C4-2B (cell line): ENCODE data around the gene TRAPPC12.

Experiments
- H3K27ac ChIP-seq: fragments of 450-650 bp; 2 replicates; pipeline ENCODE4 v1.5.1; 2017
- ZFX ChIP-seq: fragments of 450-650 bp; IDR thresholded peaks from 2 replicates; pipeline ENCODE4 v1.6.1; 2017
- TF ChIP-seq, protein P1 (sequence below): fragments of 450-650 bp; conservative IDR thresholded peaks from 2 replicates; pipeline ENCODE4 v1.5.1; 2017; ENCODE audit warnings: mild to moderate bottlenecking

Gene TRAPPC12

DNA sequence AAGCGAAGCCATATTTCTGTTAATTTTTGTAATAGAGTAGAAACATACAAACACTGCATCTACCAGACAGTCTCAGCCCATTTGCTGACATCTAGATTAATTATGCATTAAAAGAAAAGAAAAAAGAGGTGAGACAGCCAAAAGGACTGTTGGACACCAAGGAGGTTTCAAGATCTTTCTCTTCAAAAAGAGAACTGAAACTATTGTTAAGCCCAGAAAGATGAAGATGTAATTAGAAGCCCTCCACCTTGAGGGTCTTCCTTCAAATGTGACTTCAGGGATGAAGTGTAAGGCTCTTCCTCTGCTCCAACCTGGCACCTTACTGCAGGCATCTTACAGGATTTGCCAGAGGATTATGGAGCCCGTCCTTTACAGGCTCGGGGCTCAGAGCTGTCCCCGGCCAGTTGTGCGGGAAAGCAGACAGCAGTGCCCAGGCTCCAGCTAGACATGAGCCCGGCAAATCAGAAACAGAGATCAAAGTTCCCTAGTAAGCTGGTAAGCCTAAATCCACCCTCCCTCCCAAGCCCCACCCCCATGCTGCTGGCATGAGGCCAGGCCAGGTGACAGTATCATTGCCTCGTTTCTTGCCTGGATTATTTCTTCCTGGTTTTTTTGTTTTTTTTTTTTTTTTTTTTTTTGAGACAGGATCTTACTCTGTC lies 101.0 kb downstream of the TRAPPC12 start:
- H3K27ac ChIP-seq: peak overlapping the region; percentile 36; the same call in 1 of the 2 replicates
- TF ChIP-seq ZFX: no peak
- TF ChIP-seq, protein P1, sequence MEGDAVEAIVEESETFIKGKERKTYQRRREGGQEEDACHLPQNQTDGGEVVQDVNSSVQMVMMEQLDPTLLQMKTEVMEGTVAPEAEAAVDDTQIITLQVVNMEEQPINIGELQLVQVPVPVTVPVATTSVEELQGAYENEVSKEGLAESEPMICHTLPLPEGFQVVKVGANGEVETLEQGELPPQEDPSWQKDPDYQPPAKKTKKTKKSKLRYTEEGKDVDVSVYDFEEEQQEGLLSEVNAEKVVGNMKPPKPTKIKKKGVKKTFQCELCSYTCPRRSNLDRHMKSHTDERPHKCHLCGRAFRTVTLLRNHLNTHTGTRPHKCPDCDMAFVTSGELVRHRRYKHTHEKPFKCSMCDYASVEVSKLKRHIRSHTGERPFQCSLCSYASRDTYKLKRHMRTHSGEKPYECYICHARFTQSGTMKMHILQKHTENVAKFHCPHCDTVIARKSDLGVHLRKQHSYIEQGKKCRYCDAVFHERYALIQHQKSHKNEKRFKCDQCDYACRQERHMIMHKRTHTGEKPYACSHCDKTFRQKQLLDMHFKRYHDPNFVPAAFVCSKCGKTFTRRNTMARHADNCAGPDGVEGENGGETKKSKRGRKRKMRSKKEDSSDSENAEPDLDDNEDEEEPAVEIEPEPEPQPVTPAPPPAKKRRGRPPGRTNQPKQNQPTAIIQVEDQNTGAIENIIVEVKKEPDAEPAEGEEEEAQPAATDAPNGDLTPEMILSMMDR: no peak

DNA sequence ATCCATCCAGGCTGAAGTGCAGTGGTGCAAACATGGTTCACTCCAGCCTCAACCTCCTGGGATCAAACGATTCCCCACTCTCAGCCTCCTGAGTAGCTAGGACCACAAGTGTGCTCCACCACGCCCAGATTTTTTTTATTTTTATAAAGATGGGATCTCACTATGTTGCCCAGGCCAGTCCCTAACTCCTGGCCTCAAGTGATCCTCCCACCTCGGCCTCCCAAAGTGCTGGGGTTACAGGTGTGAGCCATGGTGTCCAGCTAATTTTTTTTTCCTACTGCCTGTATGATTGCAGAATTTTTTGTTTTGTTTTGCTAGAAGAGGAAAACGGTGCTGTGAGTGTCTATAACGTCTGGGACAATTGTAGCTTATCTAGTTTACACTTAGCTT lies 101.5 kb downstream of the TRAPPC12 start:
- TF ChIP-seq ZFX: no peak
- TF ChIP-seq, protein P1: no peak
- H3K27ac ChIP-seq: peak overlapping the region; percentile 36; the same call in 1 of the 2 replicates

DNA sequence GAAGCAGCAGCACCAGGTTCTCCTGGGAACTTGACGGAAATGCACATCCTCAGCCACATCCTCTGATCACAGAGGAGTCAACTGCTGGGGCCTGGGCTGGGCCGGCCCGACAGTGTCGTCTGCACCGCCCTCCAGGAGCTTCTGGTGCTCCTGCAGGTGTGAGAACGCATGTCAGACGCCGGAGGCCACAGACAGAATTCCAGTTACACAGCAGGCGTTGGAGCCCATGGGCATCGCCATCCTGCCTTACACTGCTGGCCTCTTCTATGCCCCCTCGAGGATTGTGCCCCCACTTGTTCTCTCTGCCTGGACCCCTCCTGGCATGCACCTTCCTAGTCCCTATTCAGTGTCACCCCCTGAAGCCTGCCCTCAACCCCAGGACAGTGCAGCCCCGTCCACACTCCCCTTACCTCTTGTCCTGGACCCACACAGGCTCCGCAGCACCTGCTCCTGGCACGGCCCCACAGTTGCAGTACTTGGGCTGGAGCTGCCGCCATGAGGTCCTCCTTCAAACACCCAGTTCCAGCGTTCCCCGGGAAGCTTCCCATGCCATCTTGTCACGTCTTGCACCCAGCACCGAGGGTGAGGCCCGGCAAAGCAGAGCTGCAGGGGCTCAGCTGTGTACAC lies 102.4 kb downstream of the TRAPPC12 start:
- peak overlapping the region; percentile 63; the same call in 1 of the 2 replicates for H3K27ac ChIP-seq
- TF ChIP-seq, protein P1: no peak
- TF ChIP-seq ZFX: no peak

DNA sequence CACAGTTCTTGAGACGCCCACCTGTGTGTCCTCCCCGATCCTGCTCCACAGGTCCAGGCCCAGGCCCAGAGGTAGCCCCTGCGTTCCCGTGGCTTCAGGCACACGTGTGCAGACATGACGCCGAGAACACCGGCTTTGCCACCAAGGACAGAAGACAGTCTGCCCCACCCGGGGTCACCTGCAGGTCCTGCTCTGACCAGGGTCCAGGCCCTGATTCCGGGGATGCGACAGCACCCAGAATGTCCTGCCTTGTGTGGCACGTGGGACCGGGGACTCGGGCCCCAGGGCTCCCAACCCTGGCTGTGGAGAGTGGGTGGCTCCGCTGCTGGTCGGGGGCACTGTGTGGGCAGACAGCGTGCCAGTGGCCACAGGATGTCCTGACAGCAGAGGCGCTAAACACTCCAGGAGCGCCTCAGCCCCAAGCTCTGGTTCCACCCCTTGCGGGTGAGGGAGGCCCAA lies 102.9 kb downstream of the TRAPPC12 start:
- H3K27ac ChIP-seq: peak overlapping the region; percentile 63
- TF ChIP-seq, protein P1: no peak
- no peak for TF ChIP-seq ZFX

DNA sequence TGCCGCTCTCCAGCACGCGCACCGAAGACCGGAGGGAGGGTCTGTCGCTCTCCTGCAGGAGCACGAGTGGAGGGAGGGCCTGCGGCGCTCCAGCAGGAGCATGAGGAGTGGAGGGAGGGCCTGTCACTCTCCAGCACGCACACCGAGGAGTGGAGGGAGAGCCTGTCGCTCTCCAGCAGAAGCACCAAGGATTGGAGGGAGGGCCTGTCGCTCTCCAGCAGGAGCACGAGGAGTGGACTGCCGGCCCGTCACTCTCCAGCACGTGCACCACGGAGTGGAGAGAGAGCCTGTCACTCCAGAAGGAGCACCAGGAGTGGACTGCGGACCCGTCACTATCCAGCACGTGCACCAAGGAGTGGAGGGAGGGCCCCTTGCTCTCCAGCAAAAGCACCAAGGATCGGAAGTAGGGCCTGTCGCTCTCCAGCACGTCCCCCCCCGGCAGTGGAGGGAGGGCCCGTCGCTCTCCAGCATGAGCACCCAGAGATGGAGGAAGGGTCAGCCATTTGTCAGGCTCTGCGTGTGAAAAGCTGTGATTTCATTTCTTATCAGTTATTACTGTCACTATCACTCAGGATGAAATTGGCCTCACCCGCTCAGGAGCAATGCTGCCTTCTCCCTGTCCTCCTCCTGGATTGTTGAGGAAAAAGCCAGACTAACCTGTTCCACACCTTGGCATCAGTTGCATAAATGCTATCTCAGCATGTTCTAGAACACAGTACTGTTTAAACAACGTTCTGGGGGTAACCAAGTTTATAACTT lies 103.9 kb downstream of the TRAPPC12 start:
- no peak for TF ChIP-seq ZFX
- TF ChIP-seq, protein P1: no peak
- peak overlapping the region; percentile 63 for H3K27ac ChIP-seq

DNA sequence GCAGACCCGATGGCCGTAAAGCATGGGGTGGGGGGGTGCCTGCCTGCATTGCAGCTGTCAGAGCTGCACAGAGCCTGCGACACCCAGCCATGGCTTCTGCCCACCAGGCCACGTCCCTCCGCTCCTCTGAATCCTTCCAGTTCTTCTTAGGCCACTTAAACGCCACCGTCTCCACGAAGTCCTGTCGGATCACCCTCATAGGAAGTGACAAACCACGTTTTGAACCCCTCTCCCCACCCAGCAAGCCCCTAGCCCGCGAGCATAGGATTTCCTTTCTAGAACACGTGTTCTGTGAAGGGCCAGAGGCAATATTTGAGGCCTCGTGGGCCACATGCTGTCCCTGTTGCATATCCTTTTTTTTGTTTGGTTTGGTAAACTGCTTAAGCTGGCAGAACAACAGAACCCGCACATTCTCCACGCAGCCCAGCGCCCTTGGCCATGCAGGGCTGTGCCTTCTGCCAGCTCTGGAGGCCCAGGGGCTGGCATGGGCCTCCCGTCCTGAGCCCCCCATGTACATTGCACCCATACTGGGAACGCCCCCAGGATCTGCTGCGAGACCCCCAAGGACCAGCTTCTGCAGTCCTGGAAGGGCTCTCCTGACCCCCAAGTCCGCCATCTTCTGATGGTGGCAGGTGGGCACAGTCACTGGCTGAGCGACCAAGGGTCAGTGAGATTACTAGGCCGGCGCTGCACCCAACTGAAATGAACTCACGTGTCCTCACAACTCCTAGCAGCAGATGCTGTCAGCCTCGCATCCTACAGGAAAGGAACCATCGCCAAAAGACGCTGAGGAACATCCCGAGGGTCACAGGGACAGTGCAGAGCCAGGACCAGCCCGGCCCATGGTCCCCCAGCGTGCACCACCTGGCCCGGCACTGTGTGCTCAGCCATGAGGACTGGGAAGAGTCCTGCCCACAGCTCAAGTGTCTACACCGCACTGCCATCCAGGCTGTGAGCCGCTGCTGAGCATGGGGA lies 104.8 kb downstream of the TRAPPC12 start:
- H3K27ac ChIP-seq: peak overlapping the region; percentile 63
- TF ChIP-seq ZFX: no peak
- TF ChIP-seq, protein P1: no peak
